ENCODE results near the gene NEO1.

DNA sequence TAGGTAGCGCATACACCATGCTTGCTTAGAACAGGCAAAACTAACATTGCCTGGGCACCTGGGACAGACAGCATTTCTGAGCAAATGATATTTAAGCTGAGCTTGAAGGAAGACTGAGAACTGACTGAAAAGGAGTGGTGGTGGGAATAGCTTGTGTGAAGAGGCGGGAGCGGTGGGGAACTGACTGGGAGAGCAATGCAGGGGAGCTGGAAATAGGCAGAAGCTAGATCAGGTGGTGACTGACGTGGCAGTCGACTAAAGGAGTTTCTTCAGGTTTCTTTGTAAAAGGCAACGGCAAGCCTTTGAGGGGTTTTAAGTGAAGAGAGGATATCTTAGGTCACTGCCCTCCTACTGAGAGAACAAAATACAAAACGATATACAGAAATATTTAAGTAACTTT lies 61.8 kb downstream of the NEO1 start:
- no peak for TF ChIP-seq ZNF565 (CRISPR knock-in tag; conservative IDR thresholded peaks at IDR 0.05; ENCODE audit: low read depth)
- no peak for TF ChIP-seq TCF4 (CRISPR knock-in tag; IDR thresholded peaks at IDR 0.05; ENCODE audit: borderline replicate concordance)
- no peak for TF ChIP-seq ZC3H10 (CRISPR knock-in tag; IDR thresholded peaks at IDR 0.05)
- no peak for TF ChIP-seq PPARA (CRISPR knock-in tag; IDR thresholded peaks at IDR 0.05; ENCODE audit: borderline replicate concordance)
- TF ChIP-seq, protein P1, sequence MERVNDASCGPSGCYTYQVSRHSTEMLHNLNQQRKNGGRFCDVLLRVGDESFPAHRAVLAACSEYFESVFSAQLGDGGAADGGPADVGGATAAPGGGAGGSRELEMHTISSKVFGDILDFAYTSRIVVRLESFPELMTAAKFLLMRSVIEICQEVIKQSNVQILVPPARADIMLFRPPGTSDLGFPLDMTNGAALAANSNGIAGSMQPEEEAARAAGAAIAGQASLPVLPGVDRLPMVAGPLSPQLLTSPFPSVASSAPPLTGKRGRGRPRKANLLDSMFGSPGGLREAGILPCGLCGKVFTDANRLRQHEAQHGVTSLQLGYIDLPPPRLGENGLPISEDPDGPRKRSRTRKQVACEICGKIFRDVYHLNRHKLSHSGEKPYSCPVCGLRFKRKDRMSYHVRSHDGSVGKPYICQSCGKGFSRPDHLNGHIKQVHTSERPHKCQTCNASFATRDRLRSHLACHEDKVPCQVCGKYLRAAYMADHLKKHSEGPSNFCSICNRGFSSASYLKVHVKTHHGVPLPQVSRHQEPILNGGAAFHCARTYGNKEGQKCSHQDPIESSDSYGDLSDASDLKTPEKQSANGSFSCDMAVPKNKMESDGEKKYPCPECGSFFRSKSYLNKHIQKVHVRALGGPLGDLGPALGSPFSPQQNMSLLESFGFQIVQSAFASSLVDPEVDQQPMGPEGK (CRISPR knock-in tag; IDR thresholded peaks at IDR 0.05; ENCODE audit: borderline replicate concordance), result no peak
- TF ChIP-seq RARB (CRISPR knock-in tag; IDR thresholded peaks at IDR 0.05), result no peak
